GM12878 (cell line): Measurements from ENCODE around the gene RCL1. TPM values are rescaled to one million over a fixed set of nuclear protein-coding genes. Genes with fewer than 3 reads are reported as not detected.

Source experiments
- ASH2L ChIP-seq: fragments of 300-600, 200-600 bp; sonication (generic); IDR thresholded peaks from 2 replicates; pipeline ENCODE4 v1.6.1; 2017; ENCODE audit warnings: low read depth, mild to moderate bottlenecking, borderline replicate concordance
- BCL11A ChIP-seq: IDR thresholded peaks from 2 replicates; pipeline ENCODE4 v1.6.1; 2011; ENCODE audit warnings: low read depth, low read length
- CREB1 ChIP-seq: IDR thresholded peaks from 2 replicates; pipeline ENCODE4 v1.6.1; 2012; ENCODE audit warnings: low read depth, mild to moderate bottlenecking, inconsistent platforms
- FOXM1 ChIP-seq: IDR thresholded peaks from 2 replicates; pipeline ENCODE4 v1.6.1; 2012; ENCODE audit warnings: low read depth, mild to moderate bottlenecking, inconsistent platforms, low read length, moderate library complexity
- HDGF ChIP-seq: fragments of 450-650 bp; IDR thresholded peaks from 2 replicates; pipeline ENCODE4 v1.6.1; 2016; ENCODE audit warnings: antibody characterized with exemption
- IRF3 ChIP-seq: fragments of 450-650 bp; IDR thresholded peaks from 2 replicates; pipeline ENCODE4 v1.6.1; 2014; ENCODE audit warnings: mild to moderate bottlenecking
- IRF4 ChIP-seq: IDR thresholded peaks from 2 replicates; pipeline ENCODE4 v1.6.1; 2011; ENCODE audit warnings: low read depth, low read length
- KAT2A ChIP-seq: conservative IDR thresholded peaks from 2 replicates; pipeline ENCODE4 v1.6.1; 2011; ENCODE audit warnings: low read depth, low read length; ENCODE audit not compliant: control insufficient read depth
- LARP7 ChIP-seq: fragments of 450-650 bp; IDR thresholded peaks from 2 replicates; pipeline ENCODE4 v1.6.1; 2017; ENCODE audit warnings: mild to moderate bottlenecking
- MEF2A ChIP-seq: IDR thresholded peaks from 2 replicates; pipeline ENCODE4 v1.6.1; 2011; ENCODE audit warnings: low read depth, mild to moderate bottlenecking, low read length, moderate library complexity; ENCODE audit not compliant: insufficient read depth
- MEF2B ChIP-seq: fragments of 450-650 bp; IDR thresholded peaks from 2 replicates; pipeline ENCODE4 v1.6.1; 2018; ENCODE audit warnings: mild to moderate bottlenecking, moderate library complexity; ENCODE audit not compliant: partially characterized antibody, poor library complexity, severe bottlenecking
- MTA2 ChIP-seq: fragments of 450-650 bp; IDR thresholded peaks from 2 replicates; pipeline ENCODE4 v1.6.1; 2016; ENCODE audit warnings: low read depth, mild to moderate bottlenecking, moderate library complexity
- MXI1 ChIP-seq: fragments of 150-350 bp; IDR thresholded peaks from 2 replicates; pipeline ENCODE4 v1.6.1; 2011; ENCODE audit warnings: low read depth, mild to moderate bottlenecking, inconsistent platforms, low read length, improper control_type of control experiment
- MYC ChIP-seq: IDR thresholded peaks from 2 replicates; pipeline ENCODE4 v1.6.1; 2011; ENCODE audit warnings: mild to moderate bottlenecking, low read length, moderate library complexity, inconsistent platforms; ENCODE audit not compliant: insufficient read depth, insufficient replicate concordance, insufficient read length, severe bottlenecking
- NKRF ChIP-seq: fragments of 450-650 bp; conservative IDR thresholded peaks from 2 replicates; pipeline ENCODE4 v1.6.1; 2017; ENCODE audit warnings: mild to moderate bottlenecking, moderate library complexity
- POLR2AphosphoS5 ChIP-seq: IDR thresholded peaks from 2 replicates; pipeline ENCODE4 v1.6.1; 2011; ENCODE audit warnings: mild to moderate bottlenecking, low read length, inconsistent platforms
- RFX5 ChIP-seq: IDR thresholded peaks from 2 replicates; pipeline ENCODE4 v1.6.1; 2011; ENCODE audit warnings: low read depth, low read length, improper control_type of control experiment
- SMAD5 ChIP-seq: IDR thresholded peaks from 2 replicates; pipeline ENCODE4 v1.6.1; 2016; ENCODE audit warnings: antibody characterized with exemption, low read depth
- TAF1 ChIP-seq: IDR thresholded peaks from 2 replicates; pipeline ENCODE4 v1.6.1; 2011; ENCODE audit warnings: mild to moderate bottlenecking, low read depth, low read length, borderline replicate concordance
- ZSCAN29 ChIP-seq: fragments of 450-650 bp; IDR thresholded peaks from 2 replicates; pipeline ENCODE4 v1.6.1; 2017; ENCODE audit warnings: mild to moderate bottlenecking, moderate library complexity
- ZZZ3 ChIP-seq: IDR thresholded peaks from 2 replicates; pipeline ENCODE4 v1.6.1; 2011; ENCODE audit warnings: low read depth; ENCODE audit not compliant: control insufficient read depth, insufficient read length
- polyA plus RNA-seq, 11 experiments: library from polyadenylated mRNA; depleted of rRNA in 4 of 11; unstranded in 6 of 11; stranded (reverse) in 5 of 11; fragments of >200 nt; fragmentation: Nextera tagmentation in 4 of 11; fragmentation: Illumina TruSeq in 1 of 11; extraction: Ambion mirVana in 4 of 11; extraction: Trizol in 1 of 11; gene quantifications; 1 replicate in 1 of 11; 2 replicates in 10 of 11; pipeline versions ENCODE4 v1.2.1 to v1.2.3, GENCODE V29; 2011 to 2016; ENCODE audit warnings: inconsistent platforms in 2 of 11, missing spikeins in 2 of 11, low read depth in 1 of 11
- total RNA-seq, 4 experiments: library from RNA; depleted of rRNA in 3 of 4; stranded (reverse); fragments of >200 nt in 3 of 4; fragmentation: Illumina TruSeq in 1 of 4; extraction: Trizol in 1 of 4; gene quantifications; 2 replicates each; pipeline versions ENCODE4 v1.2.1 to v1.2.3, GENCODE V29; 2013 to 2021

Gene RCL1
- total and polyA plus RNA-seq, 10 of the 15 experiments (the other 5 are each of a cell fraction or from before 2014, with no cell fraction given), result 21.1 to 46.8 (median 30.5) TPM

GRCh38 chr9:4792572-4793458, at the start of gene RCL1 (continued):
- TF ChIP-seq RFX5 (peak; percentile 94), HDGF (peak; percentile 51; the same call in 1 of the 2 replicates), LARP7 (peak; percentile 76), MTA2 (peak; percentile 34; the same call in 1 of the 2 replicates), TAF1 (peak; percentile 33; the same call in 1 of the 2 replicates), ZSCAN29 (peak; percentile 39; the same call in 1 of the 2 replicates), ASH2L (peak; percentile 63; the same call in 1 of the 2 replicates), MXI1 (peak; percentile 99), SMAD5 (peak; percentile 61; the same call in 1 of the 2 replicates), MYC (peak; percentile 88), KAT2A (no peak), IRF3 (peak; percentile 91), CREB1 (peak; percentile 56; the same call in 1 of the 2 replicates), BCL11A (no peak), ZZZ3 (no peak), NKRF (peak; percentile 96), MEF2B (peak; percentile 11), IRF4 (no peak), POLR2AphosphoS5 (peak; percentile 87), MEF2A (0 out of 2 replicates have a peak, but pooled peaks have one; percentile 3), FOXM1 (no peak)
- TF ChIP-seq, all 136 proteins: peak for 53
